Mesodermal cell (in vitro differentiated cells): ENCODE data around the gene NKG7.

Source experiments
- H3K27ac ChIP-seq: 2 replicates; pipeline ENCODE4 v1.7.0; 2013; ENCODE audit warnings: mild to moderate bottlenecking, low read depth, low read length, moderate library complexity; ENCODE audit not compliant: severe bottlenecking
- H3K36me3 ChIP-seq: 2 replicates; pipeline ENCODE4 v1.7.1; 2013; ENCODE audit warnings: mild to moderate bottlenecking, low read length, moderate library complexity; ENCODE audit not compliant: control insufficient read depth, insufficient read depth
- H3K4me1 ChIP-seq: one replicate; pipeline ENCODE4 v1.7.1; 2013; ENCODE audit warnings: mild to moderate bottlenecking, low read length; ENCODE audit not compliant: insufficient read depth, control insufficient read depth, poor library complexity, severe bottlenecking
- H3K4me3 ChIP-seq: 2 replicates; pipeline ENCODE4 v1.7.0; 2013; ENCODE audit warnings: low read length, control low read depth, mild to moderate bottlenecking; ENCODE audit not compliant: insufficient read depth, poor library complexity, severe bottlenecking; ENCODE audit errors: extremely low read depth
- H3K9me3 ChIP-seq: 2 replicates; pipeline ENCODE4 v1.7.1; 2013; ENCODE audit warnings: mild to moderate bottlenecking, low read length, moderate library complexity; ENCODE audit not compliant: control insufficient read depth
- WGBS, 2 experiments: methylation state at CpG; one replicate each; pipeline ENCODE4 v1.1.5; 2013; ENCODE audit warnings: missing lambda C conversion rate in 2 of 2; ENCODE audit not compliant: insufficient coverage in 2 of 2; 5-methylcytosine and 5-hydroxymethylcytosine counted together

The NKG7 gene

GRCh38 chr19:51391073-51391611, 18.7 kb upstream of the NKG7 start:
- H3K27ac ChIP-seq = no peak overlapping the region
- no peaks in the 10 kb centered on the region for H3K4me1 ChIP-seq
- H3K36me3 ChIP-seq = no peaks in the 10 kb centered on the region
- WGBS, 2 experiments = 67 to 72% methylated on average over 2 to 3 of the region's 8 CpGs
- no peak overlapping the region for H3K4me3 ChIP-seq
- H3K9me3 ChIP-seq = no peaks in the 10 kb centered on the region

DNA sequence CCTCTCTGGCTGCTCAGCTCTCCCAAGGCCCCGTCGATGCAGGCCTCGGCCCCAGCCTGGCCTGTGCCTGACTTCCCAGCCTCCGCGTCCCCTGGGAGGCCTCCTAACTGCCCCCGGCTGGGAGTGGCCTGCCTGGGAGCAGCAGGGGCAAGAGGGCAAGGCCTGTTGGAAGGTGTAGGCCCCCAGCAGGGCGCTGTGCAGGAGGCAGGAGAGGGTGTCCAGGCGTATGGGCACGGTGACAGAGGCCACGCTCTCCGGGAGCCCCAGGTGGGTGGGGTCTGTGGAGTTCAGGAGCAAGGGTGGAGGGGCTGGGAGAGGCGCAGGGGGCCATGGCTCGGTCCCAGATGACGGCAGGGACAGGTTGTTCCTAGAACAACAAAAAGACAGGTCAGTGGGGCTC, 16.7 kb upstream of the NKG7 start:
- Histone ChIP-seq H3K4me1 (no peaks in the 10 kb centered on the region), H3K9me3 (no peaks in the 10 kb centered on the region), H3K27ac (no peak overlapping the region), H3K36me3 (no peaks in the 10 kb centered on the region), H3K4me3 (no peak overlapping the region)
- WGBS, 2 experiments = 91 to 92% methylated on average over 9 to 14 of the region's 14 CpGs

DNA sequence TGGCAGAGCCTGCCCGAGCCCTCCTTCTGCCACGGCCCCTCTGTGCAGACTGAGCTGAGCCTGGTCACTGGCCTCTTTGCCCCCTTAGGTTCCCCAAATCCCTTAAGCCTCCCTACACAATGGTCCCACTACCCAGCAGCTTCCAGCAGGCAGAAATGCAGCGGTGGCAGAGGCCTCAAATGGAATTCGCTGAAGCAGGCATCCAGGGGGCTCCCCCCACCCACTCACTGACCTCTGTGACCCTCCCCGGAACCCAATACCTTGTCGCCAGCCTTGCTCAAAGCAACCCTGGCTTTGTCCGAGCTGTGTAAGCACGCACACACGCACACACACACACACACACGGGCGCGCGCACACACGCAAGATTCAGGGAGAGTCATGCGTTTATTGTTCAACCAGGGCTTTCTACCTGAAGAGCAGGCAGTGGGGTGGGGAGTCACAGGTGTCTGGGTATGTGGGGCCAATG, 15.5 kb upstream of the NKG7 start, which contains the start of gene LIM2:
Gene LIM2, minus strand, starts transcription at position 51 of the 466 bp plus-strand sequence. CDS start 531 bp downstream, outside the sequence.
- no peaks in the 10 kb centered on the region for H3K36me3 ChIP-seq
- no peaks in the 10 kb centered on the region for H3K9me3 ChIP-seq
- no peak within 1 kb of the TSS for H3K4me3 ChIP-seq
- H3K27ac ChIP-seq = no peak within 1 kb of the TSS
- H3K4me1 ChIP-seq = no peaks in the 10 kb centered on the region
- 87 to 95% methylated on average over 7 to 14 of the region's 15 CpGs for WGBS, 2 experiments

- Histone ChIP-seq H3K4me1 (no peaks in the 10 kb centered on the region), H3K36me3 (no peaks in the 10 kb centered on the region), H3K4me3 (no peak overlapping the region), H3K9me3 (no peaks in the 10 kb centered on the region), H3K27ac (no peak overlapping the region)
- WGBS, 2 experiments = 90 to 92% methylated on average over 11 to 13 of the region's 14 CpGs
Measured at GRCh38 chr19:51386882-51387520, 14.5 kb upstream of the NKG7 start.

DNA sequence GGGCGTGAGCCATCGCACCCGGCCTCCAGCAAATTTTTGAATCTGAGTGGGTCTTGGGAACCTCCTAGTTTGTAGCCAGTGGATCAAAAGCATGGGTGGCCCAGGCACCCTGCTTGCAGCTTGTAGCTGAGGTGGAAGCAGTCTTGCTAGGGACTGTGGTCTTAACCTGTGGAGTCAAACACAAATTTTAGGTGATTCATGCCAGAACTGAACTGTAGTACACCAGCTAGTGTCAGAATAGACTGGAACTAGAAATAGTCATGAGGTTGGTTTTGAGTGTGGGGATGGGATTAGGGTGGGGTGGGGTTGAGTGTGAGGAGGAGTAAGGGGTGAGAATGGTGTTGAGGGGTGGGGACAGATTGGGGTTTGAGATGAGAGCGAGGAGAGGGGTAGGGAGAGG, 9.6 kb upstream of the NKG7 start:
- H3K27ac ChIP-seq = no peak overlapping the region
- no peak overlapping the region for H3K4me3 ChIP-seq
- peaks cover 4% of the 10 kb centered on the region for H3K9me3 ChIP-seq
- 86 to 94% methylated on average over 1 to 4 of the region's 4 CpGs for WGBS, 2 experiments
- H3K4me1 ChIP-seq = no peaks in the 10 kb centered on the region
- no peaks in the 10 kb centered on the region for H3K36me3 ChIP-seq

GRCh38 chr19:51380379-51380778, 7.9 kb upstream of the NKG7 start:
- Histone ChIP-seq H3K4me3 (no peak overlapping the region), H3K36me3 (no peaks in the 10 kb centered on the region), H3K4me1 (no peaks in the 10 kb centered on the region), H3K9me3 (peaks cover 4% of the 10 kb centered on the region), H3K27ac (no peak overlapping the region)
- WGBS, 2 experiments = 91% methylated on average over 8 to 9 of the region's 9 CpGs

GRCh38 chr19:51377422-51377821, 5.0 kb upstream of the NKG7 start:
- peaks cover 4% of the 10 kb centered on the region for H3K4me1 ChIP-seq
- peaks cover 4% of the 10 kb centered on the region for H3K9me3 ChIP-seq
- no peak overlapping the region for H3K27ac ChIP-seq
- 89 to 100% methylated on average over 2 of the region's 2 CpGs for WGBS, 2 experiments
- H3K36me3 ChIP-seq = no peaks in the 10 kb centered on the region
- no peak overlapping the region for H3K4me3 ChIP-seq

GRCh38 chr19:51375504-51376221, 3.2 kb upstream of the NKG7 start:
- Histone ChIP-seq H3K9me3 (no peaks in the 10 kb centered on the region), H3K27ac (no peak overlapping the region), H3K4me3 (no peak overlapping the region), H3K36me3 (no peaks in the 10 kb centered on the region), H3K4me1 (peaks cover 4% of the 10 kb centered on the region)
- 82 to 84% methylated on average over 8 to 9 of the region's 11 CpGs for WGBS, 2 experiments

DNA sequence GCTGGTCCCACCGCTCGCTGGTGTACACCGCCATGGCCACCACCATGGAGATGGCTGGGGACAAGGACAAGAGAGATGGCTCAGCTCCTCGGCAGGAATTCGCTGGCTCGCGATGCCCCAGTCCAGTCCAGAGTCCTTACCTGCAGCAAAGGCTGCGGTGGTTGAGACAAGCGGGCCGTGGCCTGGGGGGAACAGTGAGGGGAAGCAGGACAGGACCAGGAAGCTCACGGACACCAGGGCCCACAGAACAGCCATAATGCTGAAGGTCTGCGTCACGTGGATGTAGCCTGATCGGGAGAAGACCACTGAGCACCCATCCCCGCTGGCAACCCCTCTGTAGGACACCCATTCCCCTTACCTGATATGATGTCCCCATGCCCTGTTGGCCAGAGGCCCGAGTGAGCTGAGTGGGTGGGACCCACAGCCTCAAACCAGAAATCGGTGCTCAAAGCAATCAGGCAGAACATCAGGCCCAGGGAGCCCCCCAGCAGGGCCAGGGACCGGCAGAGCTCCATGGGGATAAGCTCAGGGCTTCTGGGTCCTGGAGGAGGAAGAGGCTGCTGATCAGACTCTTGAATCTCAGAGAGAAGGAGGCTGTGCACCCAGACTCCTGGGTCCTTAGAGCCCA, 319 bp downstream of the NKG7 start:
- H3K4me1 ChIP-seq = peaks cover 12% of the 10 kb centered on the region
- H3K9me3 ChIP-seq = no peaks in the 10 kb centered on the region
- H3K36me3 ChIP-seq = no peaks in the 10 kb centered on the region
- 93 to 97% methylated on average over 15 to 17 of the region's 18 CpGs for WGBS, 2 experiments
- no peak overlapping the region for H3K27ac ChIP-seq
- H3K4me3 ChIP-seq = no peak overlapping the region

DNA sequence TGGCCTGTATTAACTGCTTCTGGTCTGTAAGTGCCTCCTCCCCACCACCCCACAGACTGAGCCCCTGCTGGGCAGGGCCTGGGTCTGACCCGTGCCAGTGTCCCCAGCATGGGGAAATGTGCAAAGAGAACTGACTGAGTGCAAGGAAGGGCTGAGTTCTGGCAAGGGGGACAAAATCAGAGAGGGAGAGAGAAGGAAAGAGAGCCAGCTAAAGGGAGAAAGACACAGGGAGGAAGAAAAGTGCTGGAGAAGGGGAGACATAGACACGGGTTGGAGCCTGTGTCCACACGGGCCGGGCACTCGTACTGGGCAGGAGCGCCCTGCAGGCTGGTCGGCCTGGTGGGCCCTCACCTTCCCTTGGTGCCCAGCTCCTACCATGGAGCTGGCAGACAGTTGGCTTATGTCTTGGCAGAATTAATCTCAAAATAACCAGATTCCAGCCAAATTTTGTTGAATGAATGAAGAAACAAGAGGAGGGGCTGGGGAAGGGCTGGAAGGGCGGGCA, 1.2 kb downstream of the NKG7 start:
- 86 to 94% methylated on average over 6 to 7 of the region's 8 CpGs for WGBS, 2 experiments
- H3K27ac ChIP-seq = no peak overlapping the region

More for the DNA sequence above, 1.2 kb downstream of the NKG7 start:
- peaks cover 12% of the 10 kb centered on the region for H3K4me1 ChIP-seq
- H3K4me3 ChIP-seq = no peak overlapping the region
- H3K9me3 ChIP-seq = no peaks in the 10 kb centered on the region
- no peaks in the 10 kb centered on the region for H3K36me3 ChIP-seq
